ENCODE measurements around the gene PLK3. TPM values are rescaled to one million over a fixed set of nuclear protein-coding genes. Genes with fewer than 3 reads are reported as not detected.

PLK3 gene
- total and polyA plus RNA-seq, 10 of the 15 experiments (the other 5 are each of a cell fraction or from before 2014, with no cell fraction given) = 1.5 to 23.2 (median 12.1) TPM

DNA sequence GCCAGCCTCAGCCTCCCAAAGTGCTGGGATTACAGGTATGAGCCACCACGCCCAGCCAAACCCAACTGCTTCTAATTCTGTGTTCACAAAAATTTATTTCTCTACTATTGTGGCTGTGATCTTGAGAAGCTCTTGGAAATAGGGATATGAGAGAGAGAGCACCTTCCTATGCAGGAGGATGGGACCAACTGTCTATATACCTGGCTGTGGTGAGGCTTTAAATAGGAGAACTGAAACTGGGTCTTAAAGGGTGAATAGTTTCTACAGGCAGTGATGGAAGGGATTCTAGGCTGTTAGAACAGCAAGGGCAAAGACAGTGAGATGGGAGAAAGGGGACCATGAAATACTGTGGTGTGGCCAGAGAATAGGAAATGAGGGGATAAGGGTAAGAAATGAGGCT lies 51.1 kb downstream of the PLK3 start:
- Histone ChIP-seq H3K4me1 (ENCODE audit: control insufficient read depth, insufficient read depth, low read length) (peaks cover 3% of the 10 kb centered on the region; the same call in 1 of the 2 replicates), H3K27me3 (replicated peaks in 1 of 2; ENCODE audit: control insufficient read depth in 2 of 2, insufficient read depth in 2 of 2, low read length in 1 of 2) (no peaks in the 10 kb centered on the region), H3K4me3 (no peak overlapping the region), H3K4me2 (ENCODE audit: control insufficient read depth, insufficient read depth) (no peak overlapping the region), H3K79me2 (ENCODE audit: control insufficient read depth, insufficient read depth, low read length) (no peaks in the 10 kb centered on the region), H2AFZ (ENCODE audit: control insufficient read depth, low read depth, low read length) (no peak overlapping the region), H3K9ac (ENCODE audit: control insufficient read depth, insufficient read depth, low read length) (no peak overlapping the region), H3K36me3 (ENCODE audit: control insufficient read depth in 2 of 2, insufficient read depth in 2 of 2, low read length in 1 of 2) (no peaks in the 10 kb centered on the region; a peak in 2 of 4 replicates), H3K27ac (ENCODE audit: control insufficient read depth, insufficient read depth) (no peak overlapping the region), H4K20me1 (ENCODE audit: control insufficient read depth, insufficient read depth) (no peaks in the 10 kb centered on the region), H3K9me3 (replicated peaks; ENCODE audit: control insufficient read depth, insufficient read depth, low read length) (no peaks in the 10 kb centered on the region)
- TF ChIP-seq RUNX3 (IDR thresholded peaks at IDR 0.05; ENCODE audit: low read length) (peak; percentile 27; the same call in 1 of the 2 replicates), IRF4 (IDR thresholded peaks at IDR 0.05; ENCODE audit: low read depth, low read length) (0 out of 2 replicates have a peak, but pooled peaks have one; percentile 11), ZNF622 (IDR thresholded peaks at IDR 0.05) (no peak), EED (IDR thresholded peaks at IDR 0.05; ENCODE audit: low read depth) (peak; percentile 55; the same call in 1 of the 2 replicates), ZNF217 (IDR thresholded peaks at IDR 0.05) (no peak), IKZF1 (conservative IDR thresholded peaks at IDR 0.05) (0 out of 2 replicates have a peak, but pooled peaks have one; percentile 19), DPF2 (IDR thresholded peaks at IDR 0.05) (0 out of 2 replicates have a peak, but pooled peaks have one; percentile 16), SPI1 (IDR thresholded peaks at IDR 0.05; ENCODE audit: borderline replicate concordance, insufficient read depth, low read depth, low read length) (peak; percentile 87), ASH2L (IDR thresholded peaks at IDR 0.05; ENCODE audit: borderline replicate concordance, low read depth) (no peak), IKZF2 (IDR thresholded peaks at IDR 0.05) (0 out of 4 replicates have a peak, but pooled peaks have one; percentile 23 to 49)
- TF ChIP-seq, protein P1, sequence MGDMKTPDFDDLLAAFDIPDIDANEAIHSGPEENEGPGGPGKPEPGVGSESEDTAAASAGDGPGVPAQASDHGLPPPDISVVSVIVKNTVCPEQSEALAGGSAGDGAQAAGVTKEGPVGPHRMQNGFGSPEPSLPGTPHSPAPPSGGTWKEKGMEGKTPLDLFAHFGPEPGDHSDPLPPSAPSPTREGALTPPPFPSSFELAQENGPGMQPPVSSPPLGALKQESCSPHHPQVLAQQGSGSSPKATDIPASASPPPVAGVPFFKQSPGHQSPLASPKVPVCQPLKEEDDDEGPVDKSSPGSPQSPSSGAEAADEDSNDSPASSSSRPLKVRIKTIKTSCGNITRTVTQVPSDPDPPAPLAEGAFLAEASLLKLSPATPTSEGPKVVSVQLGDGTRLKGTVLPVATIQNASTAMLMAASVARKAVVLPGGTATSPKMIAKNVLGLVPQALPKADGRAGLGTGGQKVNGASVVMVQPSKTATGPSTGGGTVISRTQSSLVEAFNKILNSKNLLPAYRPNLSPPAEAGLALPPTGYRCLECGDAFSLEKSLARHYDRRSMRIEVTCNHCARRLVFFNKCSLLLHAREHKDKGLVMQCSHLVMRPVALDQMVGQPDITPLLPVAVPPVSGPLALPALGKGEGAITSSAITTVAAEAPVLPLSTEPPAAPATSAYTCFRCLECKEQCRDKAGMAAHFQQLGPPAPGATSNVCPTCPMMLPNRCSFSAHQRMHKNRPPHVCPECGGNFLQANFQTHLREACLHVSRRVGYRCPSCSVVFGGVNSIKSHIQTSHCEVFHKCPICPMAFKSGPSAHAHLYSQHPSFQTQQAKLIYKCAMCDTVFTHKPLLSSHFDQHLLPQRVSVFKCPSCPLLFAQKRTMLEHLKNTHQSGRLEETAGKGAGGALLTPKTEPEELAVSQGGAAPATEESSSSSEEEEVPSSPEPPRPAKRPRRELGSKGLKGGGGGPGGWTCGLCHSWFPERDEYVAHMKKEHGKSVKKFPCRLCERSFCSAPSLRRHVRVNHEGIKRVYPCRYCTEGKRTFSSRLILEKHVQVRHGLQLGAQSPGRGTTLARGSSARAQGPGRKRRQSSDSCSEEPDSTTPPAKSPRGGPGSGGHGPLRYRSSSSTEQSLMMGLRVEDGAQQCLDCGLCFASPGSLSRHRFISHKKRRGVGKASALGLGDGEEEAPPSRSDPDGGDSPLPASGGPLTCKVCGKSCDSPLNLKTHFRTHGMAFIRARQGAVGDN (IDR thresholded peaks at IDR 0.05) = no peak
- RAD21 ChIA-PET (ENCODE audit: unreplicated experiment) = no interaction called here
- no peak for FAIRE-seq
- 74% methylated on average over 1 of the region's 1 CpG for WGBS (ENCODE audit: insufficient coverage, insufficient replicate concordance, low lambda C conversion rate, missing lambda C conversion rate)
- CTCF ChIA-PET = interaction anchor here (0.8 kb wide), 1 partner anchor 15 kb away, joined by 3 read pairs; no protein-coding TSS in a partner anchor
- intact Hi-C loops (cut with micrococcal nuclease; ENCODE audit: unreplicated experiment) (no loop called here), in situ Hi-C loops (cut with MboI) (no loop called here)
- POLR2A ChIA-PET = no interaction called here
- no peak for DNase-seq (ENCODE audit: low read depth, low spot score)
- no TSS peak for BruUV-seq (replicated peaks)
- ATAC-seq = peak; percentile 76
- SMC1A ChIA-PET (ENCODE audit: uncharacterized antibody, unreplicated experiment) = no interaction called here

Measured in GM12878 (cell line).